ENCODE data around the gene NEGR1.

- TF ChIP-seq CTCF (IDR thresholded peaks at IDR 0.05; ENCODE audit: poor library complexity, severe bottlenecking) (no peak), EP300 (conservative IDR thresholded peaks at IDR 0.05; ENCODE audit: poor library complexity, severe bottlenecking) (no peak), MXI1 (conservative IDR thresholded peaks at IDR 0.05; ENCODE audit: poor library complexity, severe bottlenecking) (no peak), EZH2 (IDR thresholded peaks at IDR 0.05; ENCODE audit: borderline replicate concordance, insufficient read depth, low read length, poor library complexity, severe bottlenecking) (no peak), POLR2AphosphoS5 (IDR thresholded peaks at IDR 0.05) (no peak)
Observed at GRCh38 chr1:71948561-71948960, 333.8 kb downstream of the NEGR1 start.
